Activated T-cell treated with anti-CD3 and anti-CD28 coated beads, Interleukin-2, amount 50 U/mL, for 72 hours (primary cell): ENCODE measurements around the gene MVP. TPM values are rescaled to one million over a fixed set of nuclear protein-coding genes. Genes with fewer than 3 reads are reported as not detected.
A peak's percentile ranks its signal among the peaks of the same experiment; 100 is the strongest.

Source experiments
- ATAC-seq, 2 donors: fragments of 150-1000 bp; cut with Tn5 transposase; replicated peaks in 1 of 2; 2 replicates each; pipeline ENCODE4 v1.10.0; 2021; ENCODE audit warnings: moderate library complexity in 2 of 2, mild to moderate bottlenecking in 1 of 2
- DNase-seq, 2 donors: peaks; one replicate each; pipeline ENCODE4 v3.0.0; 2021 to 2022; ENCODE audit warnings: mixed read lengths in 1 of 2
- H3K27ac Mint-ChIP-seq: one replicate; pipeline ENCODE4 v1.8.0; 2022; ENCODE audit warnings: mild to moderate bottlenecking, moderate library complexity, mixed read lengths
- H3K27me3 Mint-ChIP-seq: one replicate; pipeline ENCODE4 v1.8.0; 2022; ENCODE audit warnings: low read depth, mixed read lengths
- H3K36me3 Mint-ChIP-seq, 2 donors: one replicate each; pipeline ENCODE4 v1.8.0; 2022; ENCODE audit warnings: mixed read lengths in 2 of 2, mild to moderate bottlenecking in 1 of 2; ENCODE audit not compliant: insufficient read depth in 2 of 2
- H3K4me1 Mint-ChIP-seq: one replicate; pipeline ENCODE4 v1.8.0; 2022; ENCODE audit warnings: low read depth, mixed read lengths
- H3K4me3 Mint-ChIP-seq, 2 donors: one replicate each; pipeline ENCODE4 v1.8.0; 2022; ENCODE audit warnings: mild to moderate bottlenecking in 2 of 2, mixed read lengths in 2 of 2, moderate library complexity in 2 of 2
- H3K9me3 Mint-ChIP-seq, 2 donors: one replicate each; pipeline ENCODE4 v1.8.0; 2022; ENCODE audit warnings: mixed read lengths in 2 of 2
- total RNA-seq, 2 donors: library from RNA; stranded (reverse); gene quantifications; one replicate each; pipeline ENCODE4 v1.2.3, GENCODE V29; 2022

Gene MVP
- total RNA-seq, 2 donors from 2014 or later = 148 to 161 TPM

- Mint-ChIP-seq H3K4me1 (peaks cover 8% of the 10 kb centered on the region), H3K9me3 (no peaks in the 10 kb centered on the region), H3K27ac (no peak overlapping the region), H3K36me3 (peaks cover 5 to 21% of the 10 kb centered on the region in 2 donors), H3K27me3 (no peaks in the 10 kb centered on the region), H3K4me3 (no peak overlapping the region)
- peak; percentile 88 to 94 for ATAC-seq
- DNase-seq = peak; percentile 83 to 88
These were observed 28.4 kb downstream of the MVP start for GRCh38 chr16:29848420-29849297.

- Mint-ChIP-seq H3K4me1 (peaks cover 8% of the 10 kb centered on the region), H3K4me3 (no peak overlapping the region), H3K27me3 (no peaks in the 10 kb centered on the region), H3K36me3 (peaks cover 3 to 21% of the 10 kb centered on the region in 2 donors), H3K9me3 (no peaks in the 10 kb centered on the region), H3K27ac (no peak overlapping the region)
- DNase-seq (no peak), ATAC-seq (no peak)
These were observed 29.2 kb downstream of the MVP start for GRCh38 chr16:29849505-29849904.

DNA sequence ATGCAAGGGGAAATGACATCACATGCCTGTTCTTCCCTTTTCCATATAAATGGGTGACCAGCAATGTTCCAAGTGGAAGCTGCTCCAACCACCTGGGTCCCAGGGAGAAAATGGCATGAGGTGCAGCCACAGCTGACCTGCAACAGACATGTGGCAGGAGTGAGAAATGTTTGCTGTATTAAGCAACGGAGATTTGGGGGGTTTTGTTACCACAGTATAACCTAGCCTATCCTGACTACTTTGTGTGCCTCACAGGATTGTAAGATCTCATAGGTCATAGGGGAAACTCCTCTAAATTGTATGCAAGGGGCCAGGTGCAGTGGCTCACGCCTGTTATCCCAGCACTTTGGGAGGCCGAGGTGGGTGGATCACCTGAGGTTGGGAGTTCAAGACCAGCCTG lies 30.7 kb downstream of the MVP start:
- H3K27ac Mint-ChIP-seq = no peak overlapping the region

DNA sequence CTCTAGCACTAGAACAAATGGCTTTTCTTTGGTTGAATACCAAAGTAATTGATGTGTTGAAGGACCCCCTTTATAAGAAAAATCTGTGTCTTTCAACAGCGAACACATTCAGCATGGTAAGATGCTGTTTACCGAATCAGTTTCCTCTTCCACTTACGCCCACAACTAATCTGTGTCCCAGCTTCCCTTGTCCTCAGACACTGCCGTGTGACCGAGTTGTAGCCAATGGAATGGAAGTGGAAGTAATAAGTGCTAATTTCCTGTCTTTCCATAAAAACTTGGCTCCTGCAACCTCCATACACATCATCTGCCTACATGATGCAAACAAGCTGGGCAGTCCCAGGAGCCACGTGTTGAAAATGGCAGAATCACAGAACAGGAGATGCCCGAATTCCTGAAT lies 32.4 kb downstream of the MVP start:
- H3K36me3 Mint-ChIP-seq = peaks cover 0 to 8% of the 10 kb centered on the region in 2 donors
- no peak overlapping the region for H3K4me3 Mint-ChIP-seq
- H3K27ac Mint-ChIP-seq = no peak overlapping the region
- ATAC-seq (no peak), DNase-seq (no peak)
- no peaks in the 10 kb centered on the region for H3K27me3 Mint-ChIP-seq
- no peaks in the 10 kb centered on the region for H3K9me3 Mint-ChIP-seq
- peaks cover 8% of the 10 kb centered on the region for H3K4me1 Mint-ChIP-seq

More for the DNA sequence above, 30.7 kb downstream of the MVP start:
- no peaks in the 10 kb centered on the region for H3K9me3 Mint-ChIP-seq
- H3K27me3 Mint-ChIP-seq = no peaks in the 10 kb centered on the region
- H3K4me1 Mint-ChIP-seq = peaks cover 8% of the 10 kb centered on the region
- no peak for ATAC-seq
- peaks cover 3 to 14% of the 10 kb centered on the region in 2 donors for H3K36me3 Mint-ChIP-seq
- DNase-seq = no peak
- no peak overlapping the region for H3K4me3 Mint-ChIP-seq

- no peak for DNase-seq
- peak; percentile 36 to 49 for ATAC-seq
- Mint-ChIP-seq H3K27ac (no peak overlapping the region), H3K27me3 (no peaks in the 10 kb centered on the region), H3K4me3 (no peak overlapping the region), H3K36me3 (peaks cover 4 to 8% of the 10 kb centered on the region in 2 donors), H3K4me1 (no peaks in the 10 kb centered on the region), H3K9me3 (no peaks in the 10 kb centered on the region)
These were observed 34.3 kb downstream of the MVP start for GRCh38 chr16:29854520-29855100.

DNA sequence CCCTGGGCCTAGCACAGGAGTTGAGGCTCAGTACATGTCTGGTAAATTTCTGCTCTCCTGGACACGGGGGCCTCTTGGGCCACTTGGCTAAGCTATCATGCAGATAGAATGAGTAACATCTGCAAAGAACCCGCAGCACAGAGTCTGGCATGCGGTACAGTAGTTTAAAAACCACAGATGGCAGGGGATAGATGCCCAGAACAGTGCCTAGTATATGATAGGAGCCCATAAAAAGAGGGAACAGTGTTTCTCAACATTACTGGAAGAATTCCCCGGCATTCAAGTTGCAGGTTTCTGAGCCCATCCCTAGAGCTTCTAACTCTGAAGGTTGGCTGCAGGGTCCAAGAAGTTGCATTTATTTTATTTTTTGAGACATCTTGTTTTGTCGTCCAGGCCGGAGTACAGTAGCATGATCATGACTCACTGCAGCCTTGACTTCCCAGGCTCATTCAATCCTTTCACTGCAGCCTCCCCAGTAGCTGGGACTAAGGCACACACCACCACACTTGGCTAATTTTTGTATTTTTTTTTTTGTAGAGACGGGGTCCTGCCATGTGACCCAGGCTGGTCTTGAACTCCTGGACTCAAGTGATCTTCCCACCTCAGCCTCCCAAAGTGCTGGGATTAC lies 37.0 kb downstream of the MVP start:
- no peaks in the 10 kb centered on the region for H3K9me3 Mint-ChIP-seq
- ATAC-seq = peak in 1 of 2 donors; percentile 6
- no peak for DNase-seq
- no peak overlapping the region for H3K27ac Mint-ChIP-seq
- H3K27me3 Mint-ChIP-seq = no peaks in the 10 kb centered on the region
- H3K4me3 Mint-ChIP-seq = no peak overlapping the region
- H3K36me3 Mint-ChIP-seq = peaks cover 4 to 10% of the 10 kb centered on the region in 2 donors
- peaks cover 21% of the 10 kb centered on the region for H3K4me1 Mint-ChIP-seq

- no peaks in the 10 kb centered on the region for H3K9me3 Mint-ChIP-seq
- H3K27ac Mint-ChIP-seq = no peak overlapping the region
- no peak overlapping the region for H3K4me3 Mint-ChIP-seq
- DNase-seq = no peak
- H3K4me1 Mint-ChIP-seq = peaks cover 26% of the 10 kb centered on the region
- no peak for ATAC-seq
- no peaks in the 10 kb centered on the region for H3K27me3 Mint-ChIP-seq
- peaks cover 7 to 10% of the 10 kb centered on the region in 2 donors for H3K36me3 Mint-ChIP-seq
These were observed 38.0 kb downstream of the MVP start for GRCh38 chr16:29858149-29858849.

DNA sequence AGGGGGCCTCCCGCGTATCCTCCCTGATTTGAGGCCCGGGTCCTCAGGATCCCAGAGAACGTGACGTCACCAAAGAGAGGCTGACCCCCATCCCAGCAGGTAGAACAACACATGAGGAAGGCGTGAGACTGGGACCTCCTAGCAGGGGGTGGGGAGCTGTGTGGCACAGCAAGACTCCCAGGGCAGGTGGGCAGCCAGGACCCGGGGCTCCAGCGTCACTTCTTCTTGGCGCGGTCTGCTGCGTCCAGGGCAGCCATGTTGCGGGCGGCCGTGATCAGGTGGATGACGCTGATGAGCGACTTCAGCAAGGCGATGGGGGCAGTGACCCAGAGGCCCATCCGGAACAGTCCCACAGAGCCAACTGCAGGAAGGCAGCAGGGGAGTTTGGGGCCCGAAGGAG lies 38.7 kb downstream of the MVP start:
- H3K27ac Mint-ChIP-seq = no peak overlapping the region
- H3K9me3 Mint-ChIP-seq = no peaks in the 10 kb centered on the region
- H3K27me3 Mint-ChIP-seq = no peaks in the 10 kb centered on the region
- ATAC-seq (no peak), DNase-seq (no peak)
- H3K4me3 Mint-ChIP-seq = no peak overlapping the region
- peaks cover 7 to 10% of the 10 kb centered on the region in 2 donors for H3K36me3 Mint-ChIP-seq
- peaks cover 30% of the 10 kb centered on the region for H3K4me1 Mint-ChIP-seq

DNA sequence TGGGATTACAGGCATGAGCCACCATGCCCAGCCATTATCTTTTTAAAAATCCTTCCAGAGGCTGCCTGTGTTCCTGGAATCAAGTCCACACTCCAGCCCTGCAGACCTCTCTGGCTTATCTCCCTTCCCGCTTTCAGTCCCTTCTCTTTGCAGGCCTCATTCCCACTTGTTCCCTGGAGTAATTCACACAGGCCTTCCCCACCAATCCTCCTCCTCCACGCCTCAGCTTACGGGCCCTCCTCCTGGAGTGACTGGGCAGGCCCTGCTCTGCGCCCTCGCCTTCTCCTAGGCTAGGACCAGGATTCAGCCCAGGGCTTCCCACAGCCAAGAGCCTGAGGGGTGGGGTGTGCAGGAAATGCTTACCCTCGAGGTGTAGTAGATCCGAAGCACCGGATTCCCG lies 40.0 kb downstream of the MVP start:
- no peak overlapping the region for H3K4me3 Mint-ChIP-seq
- no peak overlapping the region for H3K27ac Mint-ChIP-seq

GRCh38 chr16:29862383-29862883 lies 42.2 kb downstream of the MVP start:
- no peaks in the 10 kb centered on the region for H3K27me3 Mint-ChIP-seq
- peaks cover 30% of the 10 kb centered on the region for H3K4me1 Mint-ChIP-seq
- ATAC-seq = no peak
- H3K4me3 Mint-ChIP-seq = peak overlapping the region; percentile 90
- H3K27ac Mint-ChIP-seq = peak overlapping the region; percentile 58
- peak; percentile 30 to 37 for DNase-seq
- H3K9me3 Mint-ChIP-seq = no peaks in the 10 kb centered on the region
- H3K36me3 Mint-ChIP-seq = peaks cover 7 to 10% of the 10 kb centered on the region in 2 donors

More for the DNA sequence above, 40.0 kb downstream of the MVP start:
- no peaks in the 10 kb centered on the region for H3K9me3 Mint-ChIP-seq
- no peak for ATAC-seq
- no peak for DNase-seq
- peaks cover 7 to 10% of the 10 kb centered on the region in 2 donors for H3K36me3 Mint-ChIP-seq
- H3K4me1 Mint-ChIP-seq = peaks cover 30% of the 10 kb centered on the region
- no peaks in the 10 kb centered on the region for H3K27me3 Mint-ChIP-seq

- Mint-ChIP-seq H3K27ac (peak within 1 kb of the TSS; percentile 94), H3K4me1 (peaks cover 30% of the 10 kb centered on the region), H3K27me3 (no peaks in the 10 kb centered on the region), H3K9me3 (no peaks in the 10 kb centered on the region), H3K36me3 (peaks cover 7 to 10% of the 10 kb centered on the region in 2 donors), H3K4me3 (peak within 1 kb of the TSS; percentile 90)
- DNase-seq (peak; percentile 92 to 95), ATAC-seq (peak; percentile 99)
These were observed 42.8 kb downstream of the MVP start, which contains the start of gene CDIPT for GRCh38 chr16:29862884-29863668. Gene CDIPT, minus strand, starts transcription at chr16:29863226. Its CDS starts 369 bp downstream, at chr16:29862857.

DNA sequence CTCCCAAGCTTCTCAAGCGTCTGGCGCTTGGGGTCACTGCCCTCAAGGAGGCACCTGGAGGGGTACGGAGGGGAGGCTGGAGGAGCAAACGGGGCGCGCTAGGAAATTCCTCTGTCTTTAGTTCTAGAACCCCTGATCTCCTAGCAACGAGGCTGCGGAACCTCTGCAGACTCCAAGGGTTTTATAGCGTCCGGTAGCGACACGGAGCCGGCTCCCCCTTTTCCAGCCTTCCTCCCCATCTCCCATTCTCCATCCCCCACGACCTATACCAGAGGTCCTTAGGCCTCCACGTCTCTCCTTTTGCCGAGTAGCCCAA lies 43.4 kb downstream of the MVP start:
- Mint-ChIP-seq H3K4me3 (peak overlapping the region; percentile 90), H3K27ac (no peak overlapping the region), H3K4me1 (peaks cover 30% of the 10 kb centered on the region), H3K9me3 (no peaks in the 10 kb centered on the region), H3K36me3 (peaks cover 4 to 7% of the 10 kb centered on the region in 2 donors), H3K27me3 (no peaks in the 10 kb centered on the region)
- DNase-seq = no peak
- no peak for ATAC-seq
